Skeletal muscle tissue (tissue), 4 donors: ENCODE measurements around the gene SPDYE3. TPM values are rescaled to one million over a fixed set of nuclear protein-coding genes. Genes with fewer than 3 reads are reported as not detected.
"Not testable (repeated sequence)": the region's sequence is repeated elsewhere in the genome, so short reads cannot be mapped to it uniquely, and the experiment has no call there.

Experiments used
- H3K27ac ChIP-seq: one replicate; pipeline ENCODE4 v1.7.0; 2013; ENCODE audit warnings: mild to moderate bottlenecking, low read depth, low read length, inconsistent platforms
- H3K27me3 ChIP-seq, 3 donors: one replicate each; pipeline ENCODE4 v1.7.0; 2013; ENCODE audit warnings: low read length in 3 of 3; ENCODE audit not compliant: control insufficient read depth in 3 of 3, insufficient read depth in 3 of 3
- H3K36me3 ChIP-seq, 3 donors: one replicate each; pipeline ENCODE4 v1.7.0; 2013; ENCODE audit warnings: low read length in 3 of 3; ENCODE audit not compliant: control insufficient read depth in 3 of 3, insufficient read depth in 3 of 3
- H3K4me1 ChIP-seq, 3 donors: one replicate each; pipeline ENCODE4 v1.7.0; 2013; ENCODE audit warnings: low read length in 3 of 3, mild to moderate bottlenecking in 3 of 3; ENCODE audit not compliant: control insufficient read depth in 3 of 3, insufficient read depth in 3 of 3
- H3K4me3 ChIP-seq, 3 donors: one replicate each; pipeline ENCODE4 v1.7.0; 2013; ENCODE audit warnings: low read length in 3 of 3
- H3K9ac ChIP-seq, 3 donors: one replicate each; pipeline ENCODE4 v1.7.0; 2013; ENCODE audit warnings: low read length in 3 of 3, mild to moderate bottlenecking in 3 of 3, moderate library complexity in 2 of 3, low read depth in 1 of 3
- H3K9me3 ChIP-seq, 3 donors: one replicate each; pipeline ENCODE4 v1.7.0; 2013; ENCODE audit warnings: low read length in 3 of 3; ENCODE audit not compliant: control insufficient read depth in 3 of 3
- total RNA-seq: library from RNA; depleted of rRNA; stranded (reverse); fragments of >200 nt; gene quantifications from one replicate; pipeline ENCODE4 v1.2.3, GENCODE V29; 2014
- donor health status: Osteomylitis.

SPDYE3 gene
- not detected for total RNA-seq

- H3K4me3 ChIP-seq, H3K4me1 ChIP-seq, H3K9ac ChIP-seq, H3K27ac ChIP-seq, H3K27me3 ChIP-seq, H3K36me3 ChIP-seq, H3K9me3 ChIP-seq: not testable (repeated sequence)
Observed at GRCh38 chr7:100307402-100307801, at the start of gene SPDYE3. SPDYE3 (plus strand) TSS chr7:100307702; CDS start chr7:100307886, 184 bp downstream.

GRCh38 chr7:100259984-100260383 is 47.5 kb upstream of the SPDYE3 start:
- H3K4me1 ChIP-seq, H3K9me3 ChIP-seq, H3K27ac ChIP-seq, H3K9ac ChIP-seq, H3K27me3 ChIP-seq, H3K36me3 ChIP-seq, H3K4me3 ChIP-seq: not testable (repeated sequence)

GRCh38 chr7:100262896-100263295 is 44.6 kb upstream of the SPDYE3 start:
- H3K27me3 ChIP-seq, H3K4me3 ChIP-seq, H3K27ac ChIP-seq, H3K9me3 ChIP-seq, H3K9ac ChIP-seq, H3K36me3 ChIP-seq: not testable (repeated sequence)
- peaks cover 14 to 27% (median 21%) of the 10 kb centered on the region in 3 donors for H3K4me1 ChIP-seq

GRCh38 chr7:100264223-100264622 is 43.3 kb upstream of the SPDYE3 start:
- peaks cover 14 to 39% (median 28%) of the 10 kb centered on the region in 3 donors for H3K4me1 ChIP-seq
- H3K36me3 ChIP-seq: not testable (repeated sequence)

GRCh38 chr7:100264669-100265165 is 42.8 kb upstream of the SPDYE3 start:
- not testable (repeated sequence) for H3K27me3 ChIP-seq, H3K4me3 ChIP-seq, H3K9me3 ChIP-seq, H3K9ac ChIP-seq, H3K36me3 ChIP-seq
- Histone ChIP-seq H3K4me1 (peaks cover 18 to 44% (median 31%) of the 10 kb centered on the region in 3 donors), H3K27ac (peak overlapping the region; percentile 12)

More at GRCh38 chr7:100264223-100264622, 43.3 kb upstream of the SPDYE3 start:
- not testable (repeated sequence) for H3K9ac ChIP-seq, H3K4me3 ChIP-seq, H3K27me3 ChIP-seq, H3K9me3 ChIP-seq
- peak overlapping the region; percentile 12 for H3K27ac ChIP-seq

- peak overlapping the region; percentile 36 for H3K27ac ChIP-seq
- H3K4me3 ChIP-seq, H3K36me3 ChIP-seq, H3K9ac ChIP-seq, H3K27me3 ChIP-seq, H3K9me3 ChIP-seq: not testable (repeated sequence)
- peaks cover 21 to 44% (median 31%) of the 10 kb centered on the region in 3 donors for H3K4me1 ChIP-seq
Observed at GRCh38 chr7:100265851-100266250, 41.7 kb upstream of the SPDYE3 start.

GRCh38 chr7:100266576-100267354 is 40.7 kb upstream of the SPDYE3 start:
- H3K36me3 ChIP-seq: peaks cover 0 to 6% (median 3%) of the 10 kb centered on the region in 3 donors
- peak overlapping the region; percentile 36 for H3K27ac ChIP-seq
- H3K4me1 ChIP-seq: peaks cover 21 to 44% (median 31%) of the 10 kb centered on the region in 3 donors
- no peaks in the 10 kb centered on the region for H3K27me3 ChIP-seq
- peak overlapping the region in 1 of 3 donors; percentile 22 for H3K4me3 ChIP-seq
- peak overlapping the region in 2 of 3 donors; percentile 51 to 62 for H3K9ac ChIP-seq
- no peaks in the 10 kb centered on the region for H3K9me3 ChIP-seq

- Histone ChIP-seq H3K9me3 (no peaks in the 10 kb centered on the region), H3K4me1 (peaks cover 21 to 44% (median 31%) of the 10 kb centered on the region in 3 donors), H3K4me3 (no peak overlapping the region), H3K36me3 (peaks cover 0 to 6% (median 3%) of the 10 kb centered on the region in 3 donors), H3K27me3 (no peaks in the 10 kb centered on the region), H3K9ac (no peak overlapping the region), H3K27ac (no peak overlapping the region)
Observed at GRCh38 chr7:100267648-100268047, 39.9 kb upstream of the SPDYE3 start.

- H3K9me3 ChIP-seq, H3K36me3 ChIP-seq, H3K27me3 ChIP-seq: not testable (repeated sequence)
- H3K27ac ChIP-seq: peak overlapping the region; percentile 81
- peaks cover 21 to 44% (median 31%) of the 10 kb centered on the region in 3 donors for H3K4me1 ChIP-seq
- peak overlapping the region in 2 of 3 donors; percentile 70 to 81 for H3K9ac ChIP-seq
- peak overlapping the region in 1 of 3 donors; percentile 57 for H3K4me3 ChIP-seq
Observed at GRCh38 chr7:100268882-100269281, 38.6 kb upstream of the SPDYE3 start.

- peak overlapping the region; percentile 81 for H3K27ac ChIP-seq
- peaks cover 21 to 39% (median 28%) of the 10 kb centered on the region in 3 donors for H3K4me1 ChIP-seq
- H3K36me3 ChIP-seq, H3K27me3 ChIP-seq, H3K9me3 ChIP-seq: not testable (repeated sequence)
- H3K4me3 ChIP-seq: peak overlapping the region; percentile 51 to 57 (median 52)
- H3K9ac ChIP-seq: peak overlapping the region in 2 of 3 donors; percentile 70 to 81
Observed at GRCh38 chr7:100269306-100270045, 38.0 kb upstream of the SPDYE3 start.
